Gastroesophageal sphincter (tissue), 4 donors: ENCODE data around the gene ZNF821. TPM values are rescaled to one million over a fixed set of nuclear protein-coding genes. Genes with fewer than 3 reads are reported as not detected.

ENCODE experiments used
- ATAC-seq: fragments of 150-250 bp; one replicate; pipeline ENCODE4 v1.9.1; 2016; ENCODE audit warnings: mild to moderate bottlenecking, moderate library complexity
- H3K27ac ChIP-seq, 4 donors: fragments of 200-600 bp; sonication (generic) in 3 of 4; 1 replicate in 3 of 4; 2 replicates in 1 of 4; pipeline ENCODE4 v1.5.1; 2016 to 2019
- H3K27me3 ChIP-seq: fragments of 200-600 bp; sonication (generic); one replicate; pipeline ENCODE4 v1.5.1; 2019
- H3K36me3 ChIP-seq, 2 donors: fragments of 200-600 bp; sonication (generic); one replicate each; pipeline ENCODE4 v1.5.1; 2019; ENCODE audit warnings: control low read depth in 1 of 2
- H3K4me1 ChIP-seq, 3 donors: fragments of 200-600 bp; sonication (generic); 1 replicate in 2 of 3; 2 replicates in 1 of 3; pipeline ENCODE4 v1.5.1; 2016 to 2019; ENCODE audit warnings: control low read depth in 2 of 3
- H3K4me3 ChIP-seq, 2 donors: fragments of 200-600 bp; sonication (generic); one replicate each; pipeline ENCODE4 v1.5.1; 2019; ENCODE audit warnings: mild to moderate bottlenecking in 1 of 2, moderate library complexity in 1 of 2
- H3K9me3 ChIP-seq, 3 donors: fragments of 200-600 bp; sonication (generic); one replicate each; pipeline ENCODE4 v1.5.1; 2017 to 2019; ENCODE audit warnings: control low read depth in 2 of 3
- CTCF ChIP-seq, 4 experiments: fragments of 200-600 bp in 2 of 4; fragments of 450-650 bp in 2 of 4; sonication (generic) in 1 of 4; IDR thresholded peaks; one replicate each; pipeline ENCODE4 v1.5.1; 2017 to 2019; ENCODE audit warnings: antibody characterized with exemption in 4 of 4, mild to moderate bottlenecking in 2 of 4, moderate library complexity in 2 of 4
- EP300 ChIP-seq: sonication (generic); formaldehyde crosslinking; IDR thresholded peaks from one replicate; pipeline ENCODE4 v1.6.1; 2017; ENCODE audit warnings: antibody characterized with exemption, mild to moderate bottlenecking
- POLR2A ChIP-seq, 2 donors: fragments of 450-650 bp; IDR thresholded peaks; one replicate each; pipeline ENCODE4 v1.6.1; 2017; ENCODE audit warnings: antibody characterized with exemption in 2 of 2, mild to moderate bottlenecking in 2 of 2, moderate library complexity in 1 of 2
- POLR2AphosphoS5 ChIP-seq: sonication (generic); formaldehyde crosslinking; IDR thresholded peaks from one replicate; pipeline ENCODE4 v1.6.1; 2017; ENCODE audit warnings: antibody characterized with exemption
- WGBS, 2 donors: methylation state at CpG; one replicate each; pipeline ENCODE4 v1.1.5; 2018; ENCODE audit warnings: low coverage in 1 of 2; 5-methylcytosine and 5-hydroxymethylcytosine counted together
- total RNA-seq, 4 donors: library from RNA; depleted of rRNA; stranded (reverse); fragments of >200 nt; gene quantifications; one replicate each; pipeline ENCODE4 v1.1.0, GENCODE V29; 2016

ZNF821 gene
- total RNA-seq, 4 donors from 2014 or later = 2.8 to 10.0 (median 7.3) TPM

- Histone ChIP-seq H3K9me3 (no peaks in the 10 kb centered on the region), H3K4me1 (peaks cover 0 to 58% (median 16%) of the 10 kb centered on the region in 3 donors), H3K4me3 (peak overlapping the region; percentile 96 to 97), H3K36me3 (no peaks in the 10 kb centered on the region), H3K27ac (peak overlapping the region; percentile 92 to 98 (median 96)), H3K27me3 (no peaks in the 10 kb centered on the region)
- 0 to 3% methylated on average over 3 to 6 of the region's 44 CpGs for WGBS, 2 donors
- ATAC-seq = peak; percentile 17
- TF ChIP-seq EP300 (no peak), CTCF (IDR thresholded peaks at IDR 0.05) (no peak), POLR2A (IDR thresholded peaks at IDR 0.05) (no peak), POLR2AphosphoS5 (no peak)
Measured at GRCh38 chr16:71895679-71896365, 11.8 kb upstream of the ZNF821 start.

GRCh38 chr16:71894921-71895678 lies 11.1 kb upstream of the ZNF821 start, which contains the start of gene IST1:
Gene IST1, plus strand, starts transcription at chr16:71895531. Its CDS starts 20,110 bp downstream, at chr16:71915641.
- Histone ChIP-seq H3K9me3 (no peaks in the 10 kb centered on the region), H3K4me3 (peak within 1 kb of the TSS; percentile 96 to 97), H3K4me1 (peaks cover 0 to 51% (median 16%) of the 10 kb centered on the region in 3 donors), H3K27ac (peak within 1 kb of the TSS; percentile 92 to 98 (median 96)), H3K36me3 (no peaks in the 10 kb centered on the region), H3K27me3 (no peaks in the 10 kb centered on the region)
- WGBS, 2 donors = 0 to 2% methylated on average over 9 to 11 of the region's 67 CpGs
- peak; percentile 98 for ATAC-seq
- peak in 1 of 4 experiments; percentile 5 for TF ChIP-seq CTCF (IDR thresholded peaks at IDR 0.05)
- no peak for TF ChIP-seq EP300
- TF ChIP-seq POLR2AphosphoS5 = peak; percentile 93
- peak; percentile 92 to 93 for TF ChIP-seq POLR2A (IDR thresholded peaks at IDR 0.05)

- 0% methylated on average over 19 to 20 of the region's 31 CpGs for WGBS, 2 donors
- peak overlapping the region; percentile 92 to 98 (median 96) for H3K27ac ChIP-seq
- no peaks in the 10 kb centered on the region for H3K9me3 ChIP-seq
- H3K4me1 ChIP-seq = peaks cover 0 to 43% (median 16%) of the 10 kb centered on the region in 3 donors
- no peaks in the 10 kb centered on the region for H3K27me3 ChIP-seq
- TF ChIP-seq POLR2AphosphoS5 (peak; percentile 9), CTCF (IDR thresholded peaks at IDR 0.05) (peak in 1 of 4 experiments; percentile 33), POLR2A (IDR thresholded peaks at IDR 0.05) (no peak), EP300 (no peak)
- H3K36me3 ChIP-seq = no peaks in the 10 kb centered on the region
- ATAC-seq = no peak
- H3K4me3 ChIP-seq = peak overlapping the region; percentile 96 to 97
Measured at GRCh38 chr16:71894229-71894920, 10.4 kb upstream of the ZNF821 start.

GRCh38 chr16:71893888-71894228 lies 9.9 kb upstream of the ZNF821 start:
- no peak for ATAC-seq
- WGBS, 2 donors = 31 to 43% methylated on average over 5 to 7 of the region's 7 CpGs

More at GRCh38 chr16:71893888-71894228, 9.9 kb upstream of the ZNF821 start:
- Histone ChIP-seq H3K27me3 (no peaks in the 10 kb centered on the region), H3K4me3 (peak overlapping the region; percentile 96 to 97), H3K9me3 (no peaks in the 10 kb centered on the region), H3K4me1 (peaks cover 0 to 38% (median 13%) of the 10 kb centered on the region in 3 donors), H3K27ac (peak overlapping the region; percentile 92 to 98 (median 96)), H3K36me3 (no peaks in the 10 kb centered on the region)
- TF ChIP-seq CTCF (IDR thresholded peaks at IDR 0.05) = no peak
- no peak for TF ChIP-seq EP300
- no peak for TF ChIP-seq POLR2AphosphoS5
- TF ChIP-seq POLR2A (IDR thresholded peaks at IDR 0.05) = no peak
